ENCODE results near the gene SSUH2.
"Not testable (repeated sequence)": the region's sequence is repeated elsewhere in the genome, so short reads cannot be mapped to it uniquely, and the experiment has no call there.

Gene SSUH2

GRCh38 chr3:8658306-8659212 lies 14.0 kb upstream of the SSUH2 start:
- peak; percentile 77 for DNase-seq (ENCODE audit: low spot score)

- DNase-seq (ENCODE audit: low spot score), result no peak
Measured at GRCh38 chr3:8657804-8658305, 13.3 kb upstream of the SSUH2 start.

GRCh38 chr3:8656240-8656639 lies 11.6 kb upstream of the SSUH2 start:
- no peak for DNase-seq (ENCODE audit: low spot score)

- no peak for DNase-seq (ENCODE audit: low spot score)
Measured at GRCh38 chr3:8655387-8655835, 10.8 kb upstream of the SSUH2 start.

- DNase-seq (ENCODE audit: low spot score), result not testable (repeated sequence)
Measured at GRCh38 chr3:8654572-8655329, 10.2 kb upstream of the SSUH2 start.

GRCh38 chr3:8653800-8654408 lies 9.3 kb upstream of the SSUH2 start:
- no peak for DNase-seq (ENCODE audit: low spot score)

- DNase-seq (ENCODE audit: low spot score), result no peak
Measured at GRCh38 chr3:8652324-8652987, 7.9 kb upstream of the SSUH2 start.

GRCh38 chr3:8651418-8652323 lies 7.1 kb upstream of the SSUH2 start:
- no peak for DNase-seq (ENCODE audit: low spot score)

GRCh38 chr3:8650583-8651416 lies 6.2 kb upstream of the SSUH2 start:
- no peak for DNase-seq (ENCODE audit: low spot score)

GRCh38 chr3:8649757-8650156 lies 5.2 kb upstream of the SSUH2 start:
- no peak for DNase-seq (ENCODE audit: low spot score)

- DNase-seq (ENCODE audit: low spot score), result no peak
Measured at GRCh38 chr3:8648909-8649741, 4.5 kb upstream of the SSUH2 start.

- DNase-seq (ENCODE audit: low spot score), result no peak
Measured at GRCh38 chr3:8647137-8647985, 2.8 kb upstream of the SSUH2 start.

- DNase-seq (ENCODE audit: low spot score), result no peak
Measured at GRCh38 chr3:8646313-8646938, 1.8 kb upstream of the SSUH2 start.

- peak; percentile 6 for DNase-seq (ENCODE audit: low spot score)
Measured at GRCh38 chr3:8645712-8646111, 1.1 kb upstream of the SSUH2 start.

- DNase-seq (ENCODE audit: low spot score), result no peak
Measured at GRCh38 chr3:8643693-8644365, 769 bp downstream of the SSUH2 start.

- DNase-seq (ENCODE audit: low spot score), result no peak
Measured at GRCh38 chr3:8642001-8642400, 2.6 kb downstream of the SSUH2 start.

- DNase-seq (ENCODE audit: low spot score), result no peak
Measured at GRCh38 chr3:8641472-8641871, 3.1 kb downstream of the SSUH2 start.
